GM12872 (cell line): ENCODE results near the gene TMEM170A.

ENCODE experiments used
- TF ChIP-seq, protein P1 (sequence below): IDR thresholded peaks from 3 replicates; pipeline ENCODE4 v1.5.1; 2011; ENCODE audit warnings: low read depth, mild to moderate bottlenecking, low read length, moderate library complexity; ENCODE audit not compliant: insufficient read depth

Gene TMEM170A

GRCh38 chr16:75432828-75433731 lies 31.4 kb downstream of the TMEM170A start, which contains the start of gene CFDP1:
TSS of gene CFDP1 (minus strand) at chr16:75433503. CDS start at chr16:75433352, 151 bp downstream.
- TF ChIP-seq, protein P1, sequence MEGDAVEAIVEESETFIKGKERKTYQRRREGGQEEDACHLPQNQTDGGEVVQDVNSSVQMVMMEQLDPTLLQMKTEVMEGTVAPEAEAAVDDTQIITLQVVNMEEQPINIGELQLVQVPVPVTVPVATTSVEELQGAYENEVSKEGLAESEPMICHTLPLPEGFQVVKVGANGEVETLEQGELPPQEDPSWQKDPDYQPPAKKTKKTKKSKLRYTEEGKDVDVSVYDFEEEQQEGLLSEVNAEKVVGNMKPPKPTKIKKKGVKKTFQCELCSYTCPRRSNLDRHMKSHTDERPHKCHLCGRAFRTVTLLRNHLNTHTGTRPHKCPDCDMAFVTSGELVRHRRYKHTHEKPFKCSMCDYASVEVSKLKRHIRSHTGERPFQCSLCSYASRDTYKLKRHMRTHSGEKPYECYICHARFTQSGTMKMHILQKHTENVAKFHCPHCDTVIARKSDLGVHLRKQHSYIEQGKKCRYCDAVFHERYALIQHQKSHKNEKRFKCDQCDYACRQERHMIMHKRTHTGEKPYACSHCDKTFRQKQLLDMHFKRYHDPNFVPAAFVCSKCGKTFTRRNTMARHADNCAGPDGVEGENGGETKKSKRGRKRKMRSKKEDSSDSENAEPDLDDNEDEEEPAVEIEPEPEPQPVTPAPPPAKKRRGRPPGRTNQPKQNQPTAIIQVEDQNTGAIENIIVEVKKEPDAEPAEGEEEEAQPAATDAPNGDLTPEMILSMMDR: no peak

DNA sequence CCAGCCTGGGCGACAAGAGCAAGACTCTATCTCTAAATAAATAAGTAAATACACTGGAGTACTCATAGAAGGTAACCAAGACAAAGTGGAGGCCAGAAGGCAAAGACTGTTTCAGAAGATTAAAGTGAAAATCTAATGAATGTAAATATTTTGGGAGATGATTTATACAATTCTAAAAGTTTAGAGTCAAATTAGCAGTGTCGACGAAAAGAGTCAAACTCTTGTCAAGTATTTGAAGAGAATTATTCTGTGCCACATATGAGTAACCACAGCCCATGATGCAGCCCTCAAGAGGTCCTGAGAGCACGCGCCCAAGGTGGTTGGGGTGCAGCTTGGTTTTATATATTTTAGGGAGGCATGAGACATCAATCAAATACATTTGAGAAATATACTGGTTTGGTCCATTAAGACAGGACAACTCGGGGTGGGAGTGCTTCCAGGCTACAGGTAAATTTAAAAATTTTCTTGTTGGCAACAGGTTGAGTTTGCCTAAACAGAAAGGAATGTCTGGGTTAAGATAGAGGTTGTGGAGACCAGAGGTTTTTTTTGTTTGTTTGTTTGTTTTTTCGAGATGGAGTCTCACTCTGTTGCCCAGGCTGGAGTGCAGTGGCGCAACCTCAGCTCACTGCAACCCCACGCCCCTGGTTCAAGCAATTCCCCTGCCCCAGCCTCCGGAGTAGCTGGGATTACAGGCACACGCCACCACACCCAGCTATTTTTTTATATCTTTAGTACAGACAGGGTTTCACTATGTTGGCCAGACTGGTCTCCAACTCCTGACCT lies 34.7 kb downstream of the TMEM170A start:
- TF ChIP-seq, protein P1: no peak

DNA sequence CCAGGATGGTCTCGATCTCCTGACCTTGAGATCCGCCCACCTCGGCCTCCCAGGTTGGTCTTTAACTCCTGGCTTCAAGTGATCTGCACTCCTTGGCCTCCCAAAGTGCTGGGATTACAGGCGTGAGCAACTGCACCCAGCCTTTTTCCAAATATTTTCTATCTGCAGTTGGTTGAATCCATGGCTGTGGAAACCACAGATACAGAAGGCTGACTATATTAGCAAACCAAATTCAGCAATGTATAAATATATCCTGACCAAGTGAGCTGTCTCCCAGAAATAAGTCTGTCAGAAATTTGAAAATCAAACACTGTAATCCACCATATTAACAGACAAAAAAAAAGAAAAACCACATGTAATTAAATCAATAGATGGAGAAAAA lies 40.8 kb downstream of the TMEM170A start:
- TF ChIP-seq, protein P1: no peak

- TF ChIP-seq, protein P1: no peak
Measured at GRCh38 chr16:75421820-75422126, 42.7 kb downstream of the TMEM170A start.

DNA sequence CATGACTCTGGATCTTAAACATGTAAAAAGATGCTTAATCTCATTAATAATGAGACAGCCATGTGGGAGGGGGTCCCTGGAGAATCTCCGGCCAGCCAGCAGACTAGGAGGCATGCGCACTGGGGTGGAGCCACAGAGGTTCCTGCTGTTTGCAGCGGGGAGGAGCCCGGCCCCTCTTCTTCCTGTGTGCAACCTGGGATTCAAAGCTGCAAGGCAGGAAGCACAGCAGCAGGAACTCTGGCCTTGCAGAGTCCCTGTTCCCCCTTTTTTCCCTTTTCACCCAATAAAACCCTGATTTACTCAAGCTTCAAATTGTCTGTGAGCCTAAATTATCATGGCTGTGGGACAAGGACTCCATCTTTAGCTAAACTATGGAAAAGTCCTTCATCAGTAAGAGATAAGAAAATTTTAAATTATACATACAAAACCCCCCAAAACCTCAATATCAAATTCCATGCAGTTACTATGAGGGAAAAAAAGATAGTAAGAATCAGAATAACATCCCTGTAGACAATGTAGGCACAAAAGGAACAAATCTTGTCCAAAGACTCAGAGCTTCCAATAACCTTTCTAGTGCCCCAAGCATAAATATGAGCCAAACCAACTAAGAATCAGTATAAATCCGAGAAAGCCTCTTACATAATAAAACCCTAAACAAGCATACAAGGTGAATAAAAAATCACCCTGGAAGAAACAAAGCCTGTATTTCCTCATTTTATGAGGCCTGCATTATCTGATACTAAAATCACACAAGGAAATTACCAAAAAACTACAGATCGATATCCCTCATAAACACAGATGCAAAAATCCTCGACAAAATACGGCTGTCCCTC lies 43.3 kb downstream of the TMEM170A start:
- TF ChIP-seq, protein P1: no peak

- TF ChIP-seq, protein P1: no peak
Measured at GRCh38 chr16:75416904-75417565, 47.5 kb downstream of the TMEM170A start.
